GM23338 (cell line): ENCODE measurements around the gene TBX18. TPM values are rescaled to one million over a fixed set of nuclear protein-coding genes. Genes with fewer than 3 reads are reported as not detected.

ENCODE experiments used
- ATAC-seq: fragments of 200-7000 bp; cut with Tn5 transposase; 3 replicates; pipeline ENCODE4 v1.9.1; 2020
- DNase-seq: peaks from one replicate; pipeline ENCODE4 v3.0.0-alpha.2; 2015; ENCODE audit warnings: low spot score
- H2AFZ ChIP-seq: fragments of 200-600 bp; sonication (generic); 2 replicates; pipeline ENCODE4 v1.8.0; 2016; ENCODE audit warnings: antibody characterized with exemption, mild to moderate bottlenecking, moderate library complexity
- H3F3A ChIP-seq: fragments of 200-600 bp; sonication (generic); replicated peaks from 2 replicates; pipeline ENCODE4 v1.8.0; 2017; ENCODE audit warnings: antibody characterized with exemption, mixed run types, low read depth
- H3K27ac ChIP-seq: fragments of 200-600 bp; sonication (generic); 2 replicates; pipeline ENCODE4 v1.6.1; 2016; ENCODE audit warnings: low read depth
- H3K27me3 ChIP-seq: fragments of 200-600 bp; sonication (generic); 2 replicates; pipeline ENCODE4 v1.8.0; 2016; ENCODE audit warnings: mild to moderate bottlenecking, mixed run types, moderate library complexity; ENCODE audit not compliant: insufficient read depth
- H3K36me3 ChIP-seq: fragments of 200-600 bp; sonication (generic); 2 replicates; pipeline ENCODE4 v1.8.0; 2016; ENCODE audit warnings: mild to moderate bottlenecking; ENCODE audit not compliant: insufficient read depth
- H3K4me1 ChIP-seq: fragments of 200-600 bp; sonication (generic); 2 replicates; pipeline ENCODE4 v1.8.0; 2016; ENCODE audit warnings: mild to moderate bottlenecking, moderate library complexity; ENCODE audit not compliant: insufficient read depth
- H3K4me2 ChIP-seq: fragments of 200-600 bp; sonication (generic); 2 replicates; pipeline ENCODE4 v1.7.1; 2017; ENCODE audit warnings: mixed run types
- H3K4me3 ChIP-seq: fragments of 200-600 bp; sonication (generic); 2 replicates; pipeline ENCODE4 v1.6.1; 2016; ENCODE audit warnings: mixed run types
- H3K79me2 ChIP-seq: fragments of 200-600 bp; sonication (generic); replicated peaks from 2 replicates; pipeline ENCODE4 v1.8.0; 2017; ENCODE audit warnings: mild to moderate bottlenecking; ENCODE audit not compliant: insufficient read depth
- H3K9me2 ChIP-seq: fragments of 200-600 bp; sonication (generic); 2 replicates; pipeline ENCODE4 v1.8.0; 2017; ENCODE audit not compliant: insufficient read depth
- H4K20me1 ChIP-seq: fragments of 200-600 bp; sonication (generic); replicated peaks from 2 replicates; pipeline ENCODE4 v1.8.0; 2017; ENCODE audit warnings: mild to moderate bottlenecking; ENCODE audit not compliant: insufficient read depth
- H3K27ac Mint-ChIP-seq: 2 replicates; pipeline ENCODE4 v1.8.0; 2020; ENCODE audit warnings: inconsistent platforms, mild to moderate bottlenecking, moderate library complexity, mixed read lengths
- H3K27me3 Mint-ChIP-seq: 3 replicates; pipeline ENCODE4 v1.8.0; 2022; ENCODE audit warnings: low read depth, mild to moderate bottlenecking, moderate library complexity, mixed read lengths, inconsistent platforms; ENCODE audit not compliant: insufficient read depth, poor library complexity
- H3K36me3 Mint-ChIP-seq: 3 replicates; pipeline ENCODE4 v1.8.0; 2021; ENCODE audit warnings: low read depth, mild to moderate bottlenecking, inconsistent platforms, moderate library complexity, mixed read lengths
- H3K4me1 Mint-ChIP-seq: 3 replicates; pipeline ENCODE4 v1.8.0; 2020; ENCODE audit warnings: mild to moderate bottlenecking, inconsistent platforms, mixed read lengths
- H3K4me3 Mint-ChIP-seq: 3 replicates; pipeline ENCODE4 v1.8.0; 2021; ENCODE audit warnings: moderate library complexity, mild to moderate bottlenecking, inconsistent platforms, mixed read lengths
- H3K9me3 Mint-ChIP-seq: 3 replicates; pipeline ENCODE4 v1.8.0; 2020; ENCODE audit warnings: moderate library complexity, mild to moderate bottlenecking, inconsistent platforms, mixed read lengths
- CREB1 ChIP-seq: fragments of 250-450 bp; sonication (Bioruptor Pico); IDR thresholded peaks from 2 replicates; pipeline ENCODE4 v1.5.0; 2020; ENCODE audit warnings: low read depth, mild to moderate bottlenecking, moderate library complexity
- CTCF ChIP-seq, 2 experiments: fragments of 200-600 bp in 1 of 2; sonication (generic) in 1 of 2; conservative IDR thresholded peaks; 2 replicates each; pipeline versions ENCODE4 v1.5.1 to v1.6.1; 2016 to 2017; ENCODE audit warnings: antibody characterized with exemption in 2 of 2, low read depth in 2 of 2, mild to moderate bottlenecking in 2 of 2, moderate library complexity in 1 of 2
- ETS1 ChIP-seq: IDR thresholded peaks from 2 replicates; pipeline ENCODE4 v1.6.1; 2016; ENCODE audit warnings: antibody characterized with exemption
- EZH2phosphoT487 ChIP-seq: fragments of 200-600 bp; sonication (generic); IDR thresholded peaks from one replicate; pipeline ENCODE4 v1.8.1; 2018; ENCODE audit warnings: antibody characterized with exemption; ENCODE audit not compliant: unreplicated experiment
- JUNB ChIP-seq: IDR thresholded peaks from one replicate; pipeline ENCODE4 v1.6.1; 2016; ENCODE audit warnings: antibody characterized with exemption; ENCODE audit not compliant: unreplicated experiment
- NANOG ChIP-seq: IDR thresholded peaks from 2 replicates; pipeline ENCODE4 v1.6.1; 2016; ENCODE audit warnings: antibody characterized with exemption, borderline replicate concordance
- POLR2AphosphoS5 ChIP-seq: IDR thresholded peaks from 2 replicates; pipeline ENCODE4 v1.6.1; 2016; ENCODE audit warnings: antibody characterized with exemption, low read depth
- REST ChIP-seq: IDR thresholded peaks from one replicate; pipeline ENCODE4 v1.6.1; 2018; ENCODE audit warnings: antibody characterized with exemption; ENCODE audit not compliant: unreplicated experiment
- ZNF331 ChIP-seq: fragments of 250-450 bp; sonication (Bioruptor Pico); IDR thresholded peaks from 2 replicates; pipeline ENCODE4 v1.5.0; 2020; ENCODE audit warnings: low read depth, mild to moderate bottlenecking, moderate library complexity
- ZNF462 ChIP-seq: fragments of 250-450 bp; sonication (Bioruptor Pico); IDR thresholded peaks from 2 replicates; pipeline ENCODE4 v1.5.0; 2020; ENCODE audit warnings: mild to moderate bottlenecking, moderate library complexity
- polyA plus RNA-seq: library from polyadenylated mRNA; unstranded; fragments of >200 nt; fragmentation: Nextera tagmentation; extraction: Ambion mirVana; gene quantifications from 2 replicates; pipeline ENCODE4 v1.2.1, GENCODE V29; 2016
- total RNA-seq: library from RNA; depleted of rRNA; stranded (reverse); fragments of >200 nt; shearing (Covaris generic); gene quantifications from 2 replicates; pipeline ENCODE4 v1.2.3, GENCODE V29; 2014

TBX18 gene
- total and polyA plus RNA-seq, 2 experiments from 2014 or later, result 0.03 TPM; not detected in 1

- H3K9me3 Mint-ChIP-seq, result peaks cover 3% of the 10 kb centered on the region; the same call in 2 of the 3 replicates
- Histone ChIP-seq H3K27ac (no peak overlapping the region), H3K4me2 (no peak overlapping the region), H3K36me3 (no peaks in the 10 kb centered on the region), H3F3A (no peaks in the 10 kb centered on the region), H4K20me1 (no peaks in the 10 kb centered on the region), H3K4me3 (no peak overlapping the region), H3K79me2 (no peaks in the 10 kb centered on the region), H3K4me1 (peaks cover 4% of the 10 kb centered on the region; the same call in 1 of the 2 replicates), H3K9me2 (peaks cover 10% of the 10 kb centered on the region; the same call in 1 of the 2 replicates), H2AFZ (no peak overlapping the region), H3K27me3 (no peaks in the 10 kb centered on the region)
- no peak overlapping the region for H3K4me3 Mint-ChIP-seq
- no peaks in the 10 kb centered on the region for H3K27me3 Mint-ChIP-seq
- DNase-seq (no peak), ATAC-seq (no peak)
- peaks cover 7% of the 10 kb centered on the region; the same call in 2 of the 3 replicates for H3K4me1 Mint-ChIP-seq
- no peak overlapping the region for H3K27ac Mint-ChIP-seq
- no peak for TF ChIP-seq JUNB
- TF ChIP-seq REST, result no peak
- no peak for TF ChIP-seq NANOG
- no peak for TF ChIP-seq CTCF (conservative IDR thresholded peaks at IDR 0.05; ENCODE audit: low read depth in 2 of 2)
- TF ChIP-seq ETS1, result no peak
- TF ChIP-seq EZH2phosphoT487, result no peak
- TF ChIP-seq POLR2AphosphoS5, result no peak
- no peak for TF ChIP-seq ZNF331 (CRISPR knock-in tag)
- no peak for TF ChIP-seq ZNF462
- no peak for TF ChIP-seq CREB1
- H3K36me3 Mint-ChIP-seq, result no peaks in the 10 kb centered on the region
These were observed 24.3 kb upstream of the TBX18 start for GRCh38 chr6:84788689-84789088.
